HepG2 (cell line): ENCODE data around the gene C12orf43. TPM values are rescaled to one million over a fixed set of nuclear protein-coding genes. Genes with fewer than 3 reads are reported as not detected.

ENCODE experiments used
- ATAC-seq: fragments of 200-7000 bp; cut with Tn5 transposase; 3 replicates; pipeline ENCODE4 v1.9.1; 2020; ENCODE audit warnings: mild to moderate bottlenecking, moderate library complexity
- BruUV-seq: library from RNA; stranded (reverse); fragments of 400-500 nt; replicated peaks from 2 replicates; lab custom pipeline; 2021; lab: Mats Ljungman, UMichigan
- CTCF ChIA-PET: fragments of 300-600 bp; formaldehyde crosslinking; extraction: SDS; loops from one replicate; lab custom pipeline; 2021; ENCODE audit warnings: low total read pairs, inconsistent platforms, low intra/inter-chr PET ratio; lab: Yijun Ruan, JAX
- POLR2A ChIA-PET: fragments of 350-600 bp; sonication (Branson Sonifier 250); formaldehyde crosslinking; loops from one replicate; lab custom pipeline; 2020; ENCODE audit warnings: antibody characterized with exemption, inconsistent platforms; lab: Yijun Ruan, JAX
- DNase-seq: peaks from one replicate; pipeline ENCODE4 v3.0.0-alpha.2; 2015; ENCODE audit warnings: low spot score
- FAIRE-seq: peaks from 3 replicates; lab custom pipeline; 2011; peaks lifted over from hg19 to GRCh38; lab: Jason Lieb, UNC
- H2AFZ ChIP-seq: one replicate; pipeline ENCODE4 v1.6.1; 2011; ENCODE audit warnings: low read length, inconsistent platforms
- H3K27ac ChIP-seq: fragments of 300-600 bp; 3 replicates; pipeline ENCODE4 v1.8.0; 2011; ENCODE audit warnings: mixed run types, mild to moderate bottlenecking, mixed read lengths, low read length, inconsistent platforms; ENCODE audit not compliant: insufficient read depth; ENCODE audit errors: extremely low read length
- H3K27me3 ChIP-seq, 2 experiments: fragments of 200-600 bp in 1 of 2; 2 replicates in 1 of 2; 3 replicates in 1 of 2; pipeline versions ENCODE4 v1.6.0 to v1.8.0; 2011; ENCODE audit warnings: low read length in 2 of 2, mild to moderate bottlenecking in 2 of 2, moderate library complexity in 2 of 2, inconsistent platforms in 1 of 2; ENCODE audit not compliant: insufficient read depth in 2 of 2, control insufficient read depth in 1 of 2
- H3K36me3 ChIP-seq, 2 experiments: fragments of 200-600 bp in 1 of 2; replicated peaks in 1 of 2; 2 replicates in 1 of 2; 3 replicates in 1 of 2; pipeline versions ENCODE4 v1.5.1 to v1.8.0; 2011; ENCODE audit warnings: low read length in 2 of 2, inconsistent platforms in 1 of 2; ENCODE audit not compliant: insufficient read depth in 2 of 2, control insufficient read depth in 1 of 2
- H3K4me1 ChIP-seq: 2 replicates; pipeline ENCODE4 v1.5.1; 2012; ENCODE audit warnings: low read length, inconsistent platforms; ENCODE audit not compliant: insufficient read depth
- H3K4me2 ChIP-seq: 2 replicates; pipeline ENCODE4 v1.6.0; 2011; ENCODE audit warnings: low read depth, low read length, inconsistent platforms
- H3K4me3 ChIP-seq, 3 experiments: fragments of 200-600 bp in 1 of 3; sonication (generic), shearing (Covaris generic) in 1 of 3; replicated peaks in 1 of 3; 2 replicates each; pipeline ENCODE4 v1.5.1; 2011 to 2016; ENCODE audit warnings: low read length in 3 of 3, inconsistent platforms in 2 of 3, low read depth in 2 of 3, mild to moderate bottlenecking in 2 of 3, control low read depth in 1 of 3, mixed read lengths in 1 of 3; ENCODE audit not compliant: insufficient read depth in 1 of 3
- H3K79me2 ChIP-seq: one replicate; pipeline ENCODE4 v1.6.1; 2011; ENCODE audit warnings: low read length, inconsistent platforms; ENCODE audit not compliant: insufficient read depth
- H3K9ac ChIP-seq: 2 replicates; pipeline ENCODE4 v1.6.0; 2011; ENCODE audit warnings: mild to moderate bottlenecking, low read depth, low read length, inconsistent platforms; ENCODE audit not compliant: insufficient read depth
- H3K9me3 ChIP-seq: 2 replicates; pipeline ENCODE4 v1.5.1; 2012; ENCODE audit warnings: mild to moderate bottlenecking, low read length
- H4K20me1 ChIP-seq: 2 replicates; pipeline ENCODE4 v1.6.0; 2011; ENCODE audit warnings: inconsistent platforms, mild to moderate bottlenecking, low read length, moderate library complexity; ENCODE audit not compliant: insufficient read depth
- AGO1 ChIP-seq: fragments of 200-400 bp; formaldehyde crosslinking; IDR thresholded peaks from 2 replicates; pipeline ENCODE4 v1.6.1; 2017; ENCODE audit warnings: mild to moderate bottlenecking, low read depth, low read length, moderate library complexity; ENCODE audit not compliant: poor library complexity, severe bottlenecking
- CHD4 ChIP-seq: fragments of 200-600 bp; sonication (generic); IDR thresholded peaks from 2 replicates; pipeline ENCODE4 v1.7.0; 2017; ENCODE audit warnings: mild to moderate bottlenecking, low read length, borderline replicate concordance
- E2F5 ChIP-seq: sonication (generic); formaldehyde crosslinking; conservative IDR thresholded peaks from 2 replicates; pipeline ENCODE4 v1.4.0; 2020; ENCODE audit warnings: missing genetic modification reagents
- EEA1 ChIP-seq: sonication (generic); formaldehyde crosslinking; IDR thresholded peaks from 2 replicates; pipeline ENCODE4 v1.5.1; 2020; ENCODE audit warnings: mild to moderate bottlenecking, missing genetic modification reagents, borderline replicate concordance
- HCFC1 ChIP-seq: fragments of 150-350 bp; IDR thresholded peaks from 2 replicates; pipeline ENCODE4 v1.6.1; 2014; ENCODE audit warnings: low read depth, low read length
- IRX3 ChIP-seq: sonication (generic); formaldehyde crosslinking; IDR thresholded peaks from 2 replicates; pipeline ENCODE4 v1.8.1; 2023; ENCODE audit warnings: mild to moderate bottlenecking, low read depth, missing genetic modification reagents, borderline replicate concordance
- KDM1A ChIP-seq: IDR thresholded peaks from 2 replicates; pipeline ENCODE4 v1.6.1; 2016; ENCODE audit warnings: missing compliant biosample characterization
- PHF20 ChIP-seq: sonication (generic); formaldehyde crosslinking; IDR thresholded peaks from 2 replicates; pipeline ENCODE4 v1.5.0; 2020; ENCODE audit warnings: mild to moderate bottlenecking, missing genetic modification reagents
- PRDM4 ChIP-seq: sonication (generic); formaldehyde crosslinking; IDR thresholded peaks from 2 replicates; pipeline ENCODE4 v1.9.0; 2021; ENCODE audit warnings: missing genetic modification reagents, borderline replicate concordance
- RCOR2 ChIP-seq: IDR thresholded peaks from 2 replicates; pipeline ENCODE4 v1.6.1; 2016; ENCODE audit warnings: missing biosample characterization, missing genetic modification reagents
- SP1 ChIP-seq, 2 experiments: fragments of 450-650 bp in 1 of 2; sonication (generic) in 1 of 2; formaldehyde crosslinking in 1 of 2; IDR thresholded peaks; 2 replicates each; pipeline versions ENCODE4 v1.4.0 to v1.6.1; 2016 to 2020; ENCODE audit warnings: missing genetic modification reagents in 1 of 2
- TBL1XR1 ChIP-seq: fragments of 150-350 bp; IDR thresholded peaks from 2 replicates; pipeline ENCODE4 v1.6.1; 2014; ENCODE audit warnings: borderline replicate concordance, low read length; ENCODE audit not compliant: partially characterized antibody
- TCF7 ChIP-seq: sonication (generic); IDR thresholded peaks from 2 replicates; pipeline ENCODE4 v1.6.1; 2016; ENCODE audit warnings: antibody characterized with exemption, low read depth
- TRIM24 ChIP-seq: sonication (generic); formaldehyde crosslinking; IDR thresholded peaks from 2 replicates; pipeline ENCODE4 v1.8.0; 2022; ENCODE audit warnings: mild to moderate bottlenecking, missing genetic modification reagents
- ZMYM2 ChIP-seq: sonication (generic); formaldehyde crosslinking; IDR thresholded peaks from 2 replicates; pipeline ENCODE4 v1.8.0; 2022; ENCODE audit warnings: mild to moderate bottlenecking, missing genetic modification reagents
- ZMYM3 ChIP-seq: sonication (generic); formaldehyde crosslinking; IDR thresholded peaks from 2 replicates; pipeline ENCODE4 v1.5.1; 2020; ENCODE audit warnings: mild to moderate bottlenecking, missing genetic modification reagents
- ZNF264 ChIP-seq: sonication (generic); formaldehyde crosslinking; IDR thresholded peaks from 2 replicates; pipeline ENCODE4 v1.4.0; 2020; ENCODE audit warnings: missing genetic modification reagents
- ZNF547 ChIP-seq: sonication (generic); formaldehyde crosslinking; IDR thresholded peaks from 2 replicates; pipeline ENCODE4 v1.5.1; 2020; ENCODE audit warnings: mild to moderate bottlenecking, missing genetic modification reagents
- ZNF558 ChIP-seq: sonication (generic); formaldehyde crosslinking; IDR thresholded peaks from 2 replicates; pipeline ENCODE4 v1.9.0; 2022; ENCODE audit warnings: mild to moderate bottlenecking, missing genetic modification reagents, borderline replicate concordance
- ZNF629 ChIP-seq: sonication (generic); formaldehyde crosslinking; conservative IDR thresholded peaks from 2 replicates; pipeline ENCODE4 v1.5.0; 2020; ENCODE audit warnings: missing genetic modification reagents
- ZNF792 ChIP-seq: IDR thresholded peaks from 2 replicates; pipeline ENCODE4 v1.6.1; 2016
- WGBS: methylation state at CpG from one replicate; pipeline ENCODE4 v1.1.6; 2017; ENCODE audit warnings: low lambda C conversion rate; 5-methylcytosine and 5-hydroxymethylcytosine counted together
- in situ Hi-C: cut with HindIII; loops from 2 replicates; pipeline ENCODE4 v1.10.0; 2017; ENCODE audit warnings: low pct_unique_long_range_greater_than_20kb; ENCODE audit not compliant: extremely low pct_ligation_motif_present
- intact Hi-C: fragments of 100-400 bp; cut with micrococcal nuclease; formaldehyde crosslinking; loops from one replicate; pipeline ENCODE4 v1.10.0; 2022; ENCODE audit not compliant: unreplicated experiment
- polyA plus RNA-seq, 8 experiments: library from polyadenylated mRNA; depleted of rRNA in 3 of 8; stranded (reverse) in 7 of 8; unstranded in 1 of 8; fragments of >200 nt; fragmentation: Illumina TruSeq in 4 of 8; extraction: Trizol in 4 of 8; gene quantifications; 2 replicates each; pipeline versions ENCODE4 v1.2.1 to v1.2.3, GENCODE V29; 2011 to 2016; ENCODE audit warnings: low read depth in 4 of 8, missing spikeins in 1 of 8, mixed read lengths in 1 of 8; ENCODE audit not compliant: insufficient read depth in 1 of 8
- total RNA-seq, 5 experiments: library from RNA; depleted of rRNA; stranded (reverse); fragments of >200 nt; fragmentation: Illumina TruSeq; extraction: Trizol; gene quantifications; 2 replicates each; pipeline ENCODE4 v1.2.3, GENCODE V29; 2016; ENCODE audit warnings: low read depth in 1 of 5

C12orf43 gene
- total and polyA plus RNA-seq, 2 of the 13 experiments (the other 11 are each of a cell fraction or from before 2014, with no cell fraction given) = 7.9 to 11.1 TPM

- H2AFZ ChIP-seq = no peak overlapping the region
- no peak for ATAC-seq
- intact Hi-C loops (no loop called here), in situ Hi-C loops (no loop called here)
- WGBS = 83% methylated on average over 7 of the region's 7 CpGs
- FAIRE-seq = no peak
- no peak overlapping the region; a peak in 1 of 6 replicates for H3K4me3 ChIP-seq
- ChIA-PET CTCF (no interaction called here), POLR2A (interaction anchor here (1.5 to 6.9 kb wide), 4 partner anchors 10 to 44 kb away, joined by 3 to 114 read pairs (median 66); no protein-coding TSS in a partner anchor)
- H3K36me3 ChIP-seq = peaks cover 3 to 10% of the 10 kb centered on the region in 2 experiments; a peak in 3 of 5 replicates
- H3K27me3 ChIP-seq = no peaks in the 10 kb centered on the region; a peak in 1 of 5 replicates
- peak overlapping the region; percentile 75 for H3K27ac ChIP-seq
- peak overlapping the region; percentile 31 for H3K4me2 ChIP-seq
- H3K9me3 ChIP-seq = no peaks in the 10 kb centered on the region
- H3K79me2 ChIP-seq = peaks cover 64% of the 10 kb centered on the region
- no peak for DNase-seq
- H3K4me1 ChIP-seq = peaks cover 51% of the 10 kb centered on the region
- no peak overlapping the region for H3K9ac ChIP-seq
- H4K20me1 ChIP-seq = no peaks in the 10 kb centered on the region
- BruUV-seq = no TSS peak
- no peak for TF ChIP-seq EEA1 (CRISPR knock-in tag)
- TF ChIP-seq PRDM4 (CRISPR knock-in tag) = no peak
- TF ChIP-seq TCF7 = no peak
- TF ChIP-seq CHD4 = peak; percentile 74; the same call in 1 of the 2 replicates
- TF ChIP-seq TRIM24 (CRISPR knock-in tag) = no peak
- no peak for TF ChIP-seq ZNF792
- TF ChIP-seq RCOR2 (CRISPR knock-in tag) = peak; percentile 49; the same call in 1 of the 2 replicates
- peak; percentile 32 for TF ChIP-seq KDM1A
- TF ChIP-seq TBL1XR1 = no peak
- TF ChIP-seq HCFC1 = no peak
- no peak for TF ChIP-seq IRX3 (CRISPR knock-in tag)
- TF ChIP-seq PHF20 (CRISPR knock-in tag) = no peak
- TF ChIP-seq ZMYM3 = peak; percentile 94
- peak; percentile 96 for TF ChIP-seq ZNF629 (CRISPR knock-in tag)
- TF ChIP-seq AGO1 = no peak
- no peak for TF ChIP-seq ZNF264 (CRISPR knock-in tag)
- 0 out of 2 replicates have a peak, but pooled peaks have one; percentile 24 for TF ChIP-seq ZMYM2 (CRISPR knock-in tag)
- TF ChIP-seq SP1 (IDR thresholded peaks at IDR 0.05) = no peak
- TF ChIP-seq SP1 (CRISPR knock-in tag; IDR thresholded peaks at IDR 0.05) = no peak
- TF ChIP-seq ZNF558 (CRISPR knock-in tag) = no peak
- TF ChIP-seq E2F5 (CRISPR knock-in tag) = no peak
- no peak for TF ChIP-seq ZNF547
These were observed 33.6 kb downstream of the C12orf43 start for GRCh38 chr12:120982659-120983058.
